Measurements from ENCODE around the gene EPB41L3.

EPB41L3 gene

GRCh38 chr18:5475267-5475666, 68.5 kb downstream of the EPB41L3 start:
- CTCF ChIA-PET: interaction anchor here (1.0 kb wide), 1 partner anchor 9 kb away, joined by 3 read pairs; no protein-coding TSS in a partner anchor
- no peak for DNase-seq (ENCODE audit: extremely low spot score)
- no peak for TF ChIP-seq CTCF (IDR thresholded peaks at IDR 0.05; ENCODE audit: control extremely low read depth, extremely low read depth, low read depth, missing control alignments)
- POLR2A ChIA-PET: no interaction called here

- ChIA-PET CTCF (no interaction called here), POLR2A (no interaction called here)
- no peak for DNase-seq (ENCODE audit: extremely low spot score)
- TF ChIP-seq CTCF (IDR thresholded peaks at IDR 0.05; ENCODE audit: control extremely low read depth, extremely low read depth, low read depth, missing control alignments): no peak
These were observed 74.5 kb downstream of the EPB41L3 start for GRCh38 chr18:5469340-5469739.

- ChIA-PET CTCF (no interaction called here), POLR2A (no interaction called here)
- TF ChIP-seq CTCF (IDR thresholded peaks at IDR 0.05; ENCODE audit: control extremely low read depth, extremely low read depth, low read depth, missing control alignments): no peak
- no peak for DNase-seq (ENCODE audit: extremely low spot score)
These were observed 75.4 kb downstream of the EPB41L3 start for GRCh38 chr18:5468394-5468793.

DNA sequence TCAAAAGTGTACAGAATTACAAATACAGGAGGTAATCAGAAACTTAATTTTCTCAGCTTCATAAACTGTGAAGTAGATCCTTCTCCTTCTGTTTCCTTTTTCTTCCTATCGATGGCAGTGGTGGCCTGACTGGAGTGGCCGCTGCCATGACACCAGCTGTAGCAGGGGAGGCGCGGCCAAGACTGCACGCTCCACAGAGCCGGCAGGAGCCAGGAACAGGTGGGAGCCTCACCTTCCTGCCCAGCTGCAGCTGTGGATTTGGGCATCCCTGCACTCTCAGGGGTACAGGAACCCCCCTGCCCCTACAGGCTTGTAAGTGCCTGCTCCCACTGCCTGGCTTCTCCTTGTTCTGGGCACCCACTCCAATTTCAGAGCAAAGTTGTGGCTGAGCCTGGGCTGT, 76.1 kb downstream of the EPB41L3 start:
- no peak for TF ChIP-seq CTCF (IDR thresholded peaks at IDR 0.05; ENCODE audit: control extremely low read depth, extremely low read depth, low read depth, missing control alignments)
- CTCF ChIA-PET: no interaction called here
- POLR2A ChIA-PET: no interaction called here
- no peak for DNase-seq (ENCODE audit: extremely low spot score)

DNA sequence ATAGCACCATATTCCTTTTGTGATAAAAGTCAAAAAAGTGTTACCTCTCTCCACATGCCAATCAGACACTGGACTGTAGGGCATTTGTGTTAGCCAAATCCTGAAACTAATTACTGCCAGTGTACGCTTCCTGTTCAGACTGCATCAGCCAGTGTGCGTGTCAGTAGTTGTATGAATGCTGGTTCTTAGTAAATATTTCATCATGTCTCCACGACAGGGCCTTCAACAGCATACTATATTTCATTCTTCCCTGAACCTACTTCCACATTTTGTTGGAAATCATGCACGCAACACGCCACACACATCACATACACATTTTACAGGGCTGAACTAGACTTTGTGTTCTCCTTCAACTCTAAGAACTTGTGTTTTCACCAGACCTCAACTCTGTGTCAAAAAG, 77.5 kb downstream of the EPB41L3 start:
- CTCF ChIA-PET: interaction anchor here (0.9 kb wide), 1 partner anchor 9 kb away, joined by 3 read pairs; no protein-coding TSS in a partner anchor
- no peak for TF ChIP-seq CTCF (IDR thresholded peaks at IDR 0.05; ENCODE audit: control extremely low read depth, extremely low read depth, low read depth, missing control alignments)
- DNase-seq (ENCODE audit: extremely low spot score): no peak
- POLR2A ChIA-PET: no interaction called here

DNA sequence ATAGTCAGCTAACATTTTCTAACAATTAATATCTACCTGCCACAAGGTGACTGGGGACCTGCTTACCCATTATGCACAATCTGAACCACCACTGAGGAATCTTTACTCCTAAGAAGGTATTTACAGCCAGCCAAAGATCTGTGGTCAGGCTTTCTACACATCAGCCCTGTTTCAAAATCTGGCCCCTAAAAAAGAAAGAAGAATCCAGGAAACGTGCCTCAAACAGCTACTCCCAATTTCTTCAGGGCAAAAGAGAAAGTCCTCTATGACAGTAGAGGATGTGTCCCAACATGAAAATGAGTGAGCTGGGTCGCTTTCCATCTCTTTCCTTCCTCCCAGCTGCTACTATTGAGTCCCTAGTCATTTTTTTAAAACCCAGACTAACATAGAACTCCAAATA, 79.5 kb downstream of the EPB41L3 start:
- DNase-seq (ENCODE audit: extremely low spot score): no peak
- ChIA-PET POLR2A (no interaction called here), CTCF (no interaction called here)
- no peak for TF ChIP-seq CTCF (IDR thresholded peaks at IDR 0.05; ENCODE audit: control extremely low read depth, extremely low read depth, low read depth, missing control alignments)

DNA sequence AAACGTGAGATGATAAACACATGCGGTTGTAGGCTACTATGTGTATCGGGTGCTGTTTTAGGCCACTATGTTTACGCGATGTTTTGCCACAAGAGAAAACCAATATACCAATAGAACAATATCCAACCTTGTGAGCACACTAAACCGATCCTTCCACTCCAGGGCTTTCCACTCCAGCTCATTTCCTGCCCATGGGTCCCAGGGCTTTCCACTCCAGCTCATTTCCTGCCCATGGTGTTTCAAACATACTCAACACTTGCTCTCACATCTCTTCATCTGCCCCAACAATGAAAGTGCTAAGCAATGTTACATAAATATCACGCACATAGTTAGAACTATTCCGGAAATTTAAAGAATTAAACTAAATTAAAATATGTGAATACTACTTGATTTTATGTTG, 80.0 kb downstream of the EPB41L3 start:
- DNase-seq (ENCODE audit: extremely low spot score): no peak
- POLR2A ChIA-PET: no interaction called here

More for the DNA sequence above, 80.0 kb downstream of the EPB41L3 start:
- CTCF ChIA-PET: interaction anchor here (0.7 kb wide), 1 partner anchor 17 kb away, joined by 3 read pairs; no protein-coding TSS in a partner anchor
- TF ChIP-seq CTCF (IDR thresholded peaks at IDR 0.05; ENCODE audit: control extremely low read depth, extremely low read depth, low read depth, missing control alignments): no peak
